ENCODE results near the gene NPIPB6.
"Not testable (repeated sequence)": the region's sequence is repeated elsewhere in the genome, so short reads cannot be mapped to it uniquely, and the experiment has no call there.

DNA sequence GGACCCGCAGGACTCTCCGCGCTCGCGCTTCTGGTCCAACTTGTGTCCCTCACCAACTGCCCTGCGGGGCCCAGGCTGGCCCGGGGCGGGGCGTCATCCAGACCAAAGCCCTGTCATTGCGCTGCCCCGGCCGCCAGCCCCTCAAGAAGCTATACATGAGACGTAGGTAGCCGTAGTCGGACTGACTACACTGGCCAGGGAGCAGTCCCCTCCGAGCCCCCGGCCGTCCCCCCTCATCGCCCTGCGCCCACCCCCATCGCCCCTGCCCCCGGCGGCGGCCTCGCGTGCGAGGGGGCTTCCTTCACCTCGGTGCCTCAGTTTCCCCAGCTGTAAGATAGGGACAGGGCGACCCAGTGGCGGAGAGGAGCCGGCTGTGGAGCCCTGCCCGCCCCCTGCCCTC lies 4.6 kb upstream of the NPIPB6 start:
- TF ChIP-seq, protein P1, sequence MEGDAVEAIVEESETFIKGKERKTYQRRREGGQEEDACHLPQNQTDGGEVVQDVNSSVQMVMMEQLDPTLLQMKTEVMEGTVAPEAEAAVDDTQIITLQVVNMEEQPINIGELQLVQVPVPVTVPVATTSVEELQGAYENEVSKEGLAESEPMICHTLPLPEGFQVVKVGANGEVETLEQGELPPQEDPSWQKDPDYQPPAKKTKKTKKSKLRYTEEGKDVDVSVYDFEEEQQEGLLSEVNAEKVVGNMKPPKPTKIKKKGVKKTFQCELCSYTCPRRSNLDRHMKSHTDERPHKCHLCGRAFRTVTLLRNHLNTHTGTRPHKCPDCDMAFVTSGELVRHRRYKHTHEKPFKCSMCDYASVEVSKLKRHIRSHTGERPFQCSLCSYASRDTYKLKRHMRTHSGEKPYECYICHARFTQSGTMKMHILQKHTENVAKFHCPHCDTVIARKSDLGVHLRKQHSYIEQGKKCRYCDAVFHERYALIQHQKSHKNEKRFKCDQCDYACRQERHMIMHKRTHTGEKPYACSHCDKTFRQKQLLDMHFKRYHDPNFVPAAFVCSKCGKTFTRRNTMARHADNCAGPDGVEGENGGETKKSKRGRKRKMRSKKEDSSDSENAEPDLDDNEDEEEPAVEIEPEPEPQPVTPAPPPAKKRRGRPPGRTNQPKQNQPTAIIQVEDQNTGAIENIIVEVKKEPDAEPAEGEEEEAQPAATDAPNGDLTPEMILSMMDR (IDR thresholded peaks at IDR 0.05), result not testable (repeated sequence)
- TF ChIP-seq POLR2A (IDR thresholded peaks at IDR 0.05), result not testable (repeated sequence)

Data from heart left ventricle (tissue), 13 donors.